Activated CD4-positive, CD25-positive, alpha-beta regulatory T cell treated with anti-CD3 and anti-CD28 coated beads, Interleukin-2, amount 50 U/mL, for 72 hours (primary cell): ENCODE measurements around the gene TEX55.
"Not testable (repeated sequence)": the region's sequence is repeated elsewhere in the genome, so short reads cannot be mapped to it uniquely, and the experiment has no call there.

Source experiments
- DNase-seq: peaks from one replicate; pipeline ENCODE4 v3.0.0; 2021

TEX55 gene

GRCh38 chr3:119145500-119146167, at the start of gene TEX55:
Gene TEX55, plus strand, starts transcription at chr3:119146165. Its CDS starts 25 bp downstream, at chr3:119146190.
- no peak for DNase-seq

GRCh38 chr3:119098003-119098402, 48.0 kb upstream of the TEX55 start:
- DNase-seq = no peak

GRCh38 chr3:119098619-119099222, 47.2 kb upstream of the TEX55 start:
- no peak for DNase-seq

- DNase-seq = no peak
Observed at GRCh38 chr3:119099785-119100184, 46.2 kb upstream of the TEX55 start.

GRCh38 chr3:119104031-119104430, 41.9 kb upstream of the TEX55 start:
- no peak for DNase-seq

- DNase-seq = not testable (repeated sequence)
Observed at GRCh38 chr3:119118330-119118729, 27.6 kb upstream of the TEX55 start.

GRCh38 chr3:119120480-119120879, 25.5 kb upstream of the TEX55 start:
- no peak for DNase-seq

- no peak for DNase-seq
Observed at GRCh38 chr3:119122350-119122749, 23.6 kb upstream of the TEX55 start.

- no peak for DNase-seq
Observed at GRCh38 chr3:119125342-119125741, 20.6 kb upstream of the TEX55 start.

GRCh38 chr3:119125742-119126504, 20.0 kb upstream of the TEX55 start:
- DNase-seq = no peak

- DNase-seq = not testable (repeated sequence)
Observed at GRCh38 chr3:119130291-119130690, 15.7 kb upstream of the TEX55 start.

- DNase-seq = not testable (repeated sequence)
Observed at GRCh38 chr3:119132291-119132690, 13.7 kb upstream of the TEX55 start.

- DNase-seq = not testable (repeated sequence)
Observed at GRCh38 chr3:119139360-119139759, 6.6 kb upstream of the TEX55 start.

GRCh38 chr3:119140466-119140865, 5.5 kb upstream of the TEX55 start:
- DNase-seq = no peak

GRCh38 chr3:119145128-119145499, 851 bp upstream of the TEX55 start:
- DNase-seq = no peak

GRCh38 chr3:119146578-119147375, 812 bp downstream of the TEX55 start:
- DNase-seq = no peak

- no peak for DNase-seq
Observed at GRCh38 chr3:119147494-119147893, 1.5 kb downstream of the TEX55 start.

GRCh38 chr3:119148493-119149180, 2.7 kb downstream of the TEX55 start:
- DNase-seq = no peak

GRCh38 chr3:119149484-119149883, 3.5 kb downstream of the TEX55 start:
- DNase-seq = no peak

GRCh38 chr3:119156868-119157267, 10.9 kb downstream of the TEX55 start:
- no peak for DNase-seq

- DNase-seq = no peak
Observed at GRCh38 chr3:119157971-119158370, 12.0 kb downstream of the TEX55 start.

GRCh38 chr3:119160361-119160760, 14.4 kb downstream of the TEX55 start:
- no peak for DNase-seq

- DNase-seq = no peak
Observed at GRCh38 chr3:119160815-119161214, 14.8 kb downstream of the TEX55 start.
